ENCODE measurements around the gene DDR2. TPM values are rescaled to one million over a fixed set of nuclear protein-coding genes. Genes with fewer than 3 reads are reported as not detected.

The DDR2 gene
- total RNA-seq, 1 experiment from 2014 or later, result 0.52 TPM

- Histone ChIP-seq H4K91ac (ENCODE audit: insufficient read length, low read depth, low read length) (no peak overlapping the region), H2BK5ac (ENCODE audit: insufficient read length, low read length) (no peak overlapping the region), H3K14ac (ENCODE audit: insufficient read depth, low read length) (no peak overlapping the region), H4K20me1 (ENCODE audit: control insufficient read depth, insufficient read depth, insufficient read length) (no peaks in the 10 kb centered on the region), H3K23ac (ENCODE audit: insufficient read length, low read depth, low read length) (no peak overlapping the region), H3K4me1 (ENCODE audit: insufficient read depth, low read length) (no peaks in the 10 kb centered on the region; the same call in 1 of the 2 replicates), H2AK5ac (ENCODE audit: insufficient read length, low read length) (no peak overlapping the region), H3K23me2 (ENCODE audit: insufficient read length, low read depth, low read length, poor library complexity, severe bottlenecking) (no peaks in the 10 kb centered on the region), H4K5ac (ENCODE audit: insufficient read length, low read depth, low read length) (no peak overlapping the region), H2BK120ac (ENCODE audit: low read depth, low read length, poor library complexity, severe bottlenecking) (no peak overlapping the region), H3K18ac (ENCODE audit: insufficient read length, low read depth, low read length) (no peak overlapping the region), H2BK12ac (ENCODE audit: insufficient read length, low read depth, low read length) (no peak overlapping the region), H3K27me3 (ENCODE audit: insufficient read depth, low read length) (no peaks in the 10 kb centered on the region), H3K79me2 (ENCODE audit: insufficient read depth, low read length) (no peaks in the 10 kb centered on the region), H3K4ac (ENCODE audit: low read depth, low read length) (no peak overlapping the region), H2BK15ac (ENCODE audit: low read depth, low read length) (no peak overlapping the region), H4K8ac (replicated peaks; ENCODE audit: insufficient read length, low read depth, low read length) (no peak overlapping the region), H3K9me3 (ENCODE audit: control insufficient read depth, low read depth, low read length) (no peaks in the 10 kb centered on the region), H3T11ph (ENCODE audit: low read length) (no peak overlapping the region), H2AFZ (ENCODE audit: low read length) (no peak overlapping the region), H3K79me1 (ENCODE audit: insufficient read depth, low read depth, low read length, poor library complexity, severe bottlenecking) (no peaks in the 10 kb centered on the region), H3K4me2 (ENCODE audit: insufficient read depth, insufficient read length, low read length) (no peak overlapping the region), H3K56ac (ENCODE audit: insufficient read length, low read depth, low read length) (no peak overlapping the region), H3K27ac (ENCODE audit: insufficient read length, low read depth, low read length) (no peak overlapping the region), H3K9ac (ENCODE audit: extremely low read depth, insufficient read length, low read length) (no peak overlapping the region), H2BK20ac (ENCODE audit: low read depth, low read length, poor library complexity, severe bottlenecking) (no peak overlapping the region)
- Mint-ChIP-seq H3K9me3 (no peaks in the 10 kb centered on the region; a peak in 1 of 5 replicates), H3K27ac (no peak overlapping the region), H3K36me3 (ENCODE audit: insufficient read depth in 1 of 3, low read depth in 3 of 3) (no peaks in the 10 kb centered on the region), H3K27me3 (ENCODE audit: low read depth) (no peaks in the 10 kb centered on the region), H3K4me3 (no peak overlapping the region), H3K4me1 (no peaks in the 10 kb centered on the region)
- no peak for TF ChIP-seq CTCF (conservative IDR thresholded peaks at IDR 0.05)
- no peak for DNase-seq
- WGBS (ENCODE audit: extremely low coverage, insufficient read length, low lambda C conversion rate), result no CpG with 5 or more reads among the region's 7 CpGs
These were observed 92.4 kb downstream of the DDR2 start for GRCh38 chr1:162724583-162725120.
